ENCODE data around the gene RBMY1A1. TPM values are rescaled to one million over a fixed set of nuclear protein-coding genes. Genes with fewer than 3 reads are reported as not detected.

RBMY1A1 gene
- total RNA-seq, 1 donor = not detected

Other genes with a start within 250 kb of the RBMY1A1 start
- gene RBMY1B, start 23.5 kb upstream of the RBMY1A1 start, total RNA-seq = not detected in 2 replicates